SK-N-SH treated with all-trans-retinoic acid at 6 μM for 48 hours (cell line): ENCODE measurements around the gene GPATCH2L.

Source experiments
- GLIS3 ChIP-seq: fragments of 250-450 bp; sonication (Bioruptor Pico); IDR thresholded peaks from 2 replicates; pipeline ENCODE4 v1.5.0; 2020; ENCODE audit warnings: mild to moderate bottlenecking, moderate library complexity
- RARB ChIP-seq: fragments of 250-450 bp; sonication (Bioruptor Pico); IDR thresholded peaks from 2 replicates; pipeline ENCODE4 v1.8.0; 2021; ENCODE audit warnings: mild to moderate bottlenecking, moderate library complexity
- TCF4 ChIP-seq: fragments of 250-450 bp; sonication (Bioruptor Pico); IDR thresholded peaks from 2 replicates; pipeline ENCODE4 v1.8.0; 2021; ENCODE audit warnings: mild to moderate bottlenecking, moderate library complexity, borderline replicate concordance
- ZFP3 ChIP-seq: fragments of 250-450 bp; sonication (Bioruptor Pico); IDR thresholded peaks from 2 replicates; pipeline ENCODE4 v1.5.0; 2020; ENCODE audit warnings: mild to moderate bottlenecking, moderate library complexity
- ZFP30 ChIP-seq: fragments of 450-650 bp; formaldehyde crosslinking; IDR thresholded peaks from 2 replicates; pipeline ENCODE4 v1.5.0; 2022; ENCODE audit warnings: mild to moderate bottlenecking, moderate library complexity
- TF ChIP-seq, protein P1 (sequence below): fragments of 250-450 bp; sonication (Bioruptor Pico); IDR thresholded peaks from 2 replicates; pipeline ENCODE4 v1.5.1; 2020; ENCODE audit warnings: low read depth, mild to moderate bottlenecking, moderate library complexity

DNA sequence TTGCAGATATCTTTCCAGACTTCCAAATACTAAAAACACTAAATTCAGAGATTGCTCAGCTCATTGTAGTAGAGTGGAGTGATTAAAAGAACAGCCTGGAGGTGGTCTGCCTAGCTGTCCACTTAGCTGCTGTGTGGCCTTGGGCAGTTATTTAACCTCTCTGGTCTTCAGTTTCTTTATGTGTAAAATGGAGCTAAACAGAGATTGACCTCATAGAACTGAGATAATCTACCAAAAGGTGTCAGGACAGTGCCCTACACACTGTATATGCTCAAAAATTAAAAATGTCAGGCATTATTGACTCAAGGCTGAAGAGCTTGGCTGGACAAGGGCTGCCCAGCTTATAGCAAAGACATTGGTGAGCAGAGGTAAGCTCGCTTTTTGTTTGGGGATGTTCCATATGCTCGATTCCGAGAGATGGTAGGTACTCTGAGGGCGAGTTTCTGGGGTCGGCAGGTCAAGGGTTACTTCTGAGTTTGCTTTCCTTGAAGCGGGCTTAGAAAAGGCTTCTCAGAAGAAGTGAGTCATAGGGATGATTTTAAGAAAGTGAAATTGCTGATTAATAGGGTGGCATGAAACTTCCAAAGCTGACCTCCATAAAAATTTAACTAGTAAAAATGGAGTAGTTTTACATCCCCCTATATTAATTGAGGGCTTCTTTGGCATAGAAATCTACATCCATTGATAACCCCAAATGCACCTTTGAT lies 107.5 kb downstream of the GPATCH2L start:
- TF ChIP-seq, protein P1, sequence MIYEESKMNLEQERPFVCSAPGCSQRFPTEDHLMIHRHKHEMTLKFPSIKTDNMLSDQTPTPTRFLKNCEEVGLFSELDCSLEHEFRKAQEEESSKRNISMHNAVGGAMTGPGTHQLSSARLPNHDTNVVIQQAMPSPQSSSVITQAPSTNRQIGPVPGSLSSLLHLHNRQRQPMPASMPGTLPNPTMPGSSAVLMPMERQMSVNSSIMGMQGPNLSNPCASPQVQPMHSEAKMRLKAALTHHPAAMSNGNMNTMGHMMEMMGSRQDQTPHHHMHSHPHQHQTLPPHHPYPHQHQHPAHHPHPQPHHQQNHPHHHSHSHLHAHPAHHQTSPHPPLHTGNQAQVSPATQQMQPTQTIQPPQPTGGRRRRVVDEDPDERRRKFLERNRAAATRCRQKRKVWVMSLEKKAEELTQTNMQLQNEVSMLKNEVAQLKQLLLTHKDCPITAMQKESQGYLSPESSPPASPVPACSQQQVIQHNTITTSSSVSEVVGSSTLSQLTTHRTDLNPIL: no peak
- no peak for TF ChIP-seq GLIS3 (CRISPR knock-in tag)
- no peak for TF ChIP-seq TCF4 (CRISPR knock-in tag)
- no peak for TF ChIP-seq ZFP3 (CRISPR knock-in tag)
- no peak for TF ChIP-seq RARB (CRISPR knock-in tag)
- TF ChIP-seq ZFP30: no peak
